Activated naive CD4-positive, alpha-beta T cell treated with anti-CD3 and anti-CD28 coated beads, Interleukin-2, amount 50 U/mL, for 24 hours (primary cell): ENCODE measurements around the gene GINS2.

Source experiments
- H3K27ac Mint-ChIP-seq: one replicate; pipeline ENCODE4 v1.8.0; 2021; ENCODE audit warnings: mild to moderate bottlenecking, mixed read lengths
- H3K27me3 Mint-ChIP-seq: one replicate; pipeline ENCODE4 v1.8.0; 2021; ENCODE audit warnings: mixed read lengths
- H3K36me3 Mint-ChIP-seq: one replicate; pipeline ENCODE4 v1.8.0; 2021; ENCODE audit warnings: mixed read lengths
- H3K4me1 Mint-ChIP-seq: one replicate; pipeline ENCODE4 v1.8.0; 2021; ENCODE audit warnings: mixed read lengths
- H3K4me3 Mint-ChIP-seq: one replicate; pipeline ENCODE4 v1.8.0; 2021; ENCODE audit warnings: mild to moderate bottlenecking, mixed read lengths
- H3K9me3 Mint-ChIP-seq: one replicate; pipeline ENCODE4 v1.8.0; 2021; ENCODE audit warnings: mixed read lengths

GINS2 gene

DNA sequence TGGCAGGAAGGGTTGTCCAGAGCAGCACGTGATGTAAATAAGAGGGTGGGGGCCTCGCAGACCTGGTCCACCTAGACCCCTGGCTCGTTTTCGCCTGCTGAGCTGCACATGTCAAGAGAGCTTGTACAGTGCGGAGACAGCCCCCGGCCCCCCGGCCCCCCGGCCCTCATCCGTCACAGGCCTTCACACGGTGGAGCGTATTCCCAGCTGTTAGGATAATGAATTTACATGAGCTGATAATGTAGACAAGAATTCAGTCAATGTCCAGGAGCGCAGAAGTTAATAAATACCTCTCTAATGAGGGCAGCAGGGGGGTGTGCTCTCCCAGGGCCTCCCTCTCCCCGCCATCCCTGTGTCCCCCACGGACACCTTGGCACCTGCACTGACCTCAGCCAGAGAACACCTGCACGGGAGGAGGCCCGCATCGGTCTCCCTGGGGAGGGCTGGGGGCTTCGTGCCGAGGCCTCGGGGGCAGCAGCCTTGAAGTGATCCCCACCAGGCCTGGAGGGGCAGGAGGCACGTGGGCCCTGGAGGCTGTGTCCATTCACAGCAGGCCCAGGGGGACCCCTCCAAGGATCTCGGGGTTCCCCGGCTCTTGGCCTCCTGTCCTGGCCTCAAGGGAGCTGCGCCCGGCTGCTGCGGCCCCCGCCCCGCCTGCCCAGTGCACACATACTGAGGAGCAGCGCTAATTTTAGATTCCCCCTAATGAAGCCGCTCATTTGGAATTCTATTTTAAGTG lies 61.1 kb downstream of the GINS2 start:
- no peak overlapping the region for H3K27ac Mint-ChIP-seq
- H3K4me1 Mint-ChIP-seq: peaks cover 10% of the 10 kb centered on the region

DNA sequence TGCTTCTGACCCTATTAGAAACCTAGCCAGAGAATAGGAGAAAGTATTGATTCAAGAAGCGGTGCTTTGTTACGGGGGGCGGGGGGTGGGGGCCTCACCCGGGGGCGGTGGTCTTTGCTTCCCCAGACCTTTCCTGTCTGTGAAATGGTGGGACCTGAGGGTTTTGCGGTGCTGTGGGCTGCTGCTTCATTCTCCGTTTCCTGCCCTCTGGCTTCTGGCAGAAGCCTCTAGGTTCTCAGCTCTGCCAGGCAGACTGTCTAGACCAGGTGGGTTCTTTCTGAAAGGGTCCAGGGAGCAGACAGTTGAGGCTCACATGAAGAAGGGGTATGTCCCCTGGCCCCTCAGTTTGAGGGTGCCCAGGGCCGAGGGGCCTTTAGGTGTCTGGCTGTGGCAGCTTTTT lies 61.7 kb downstream of the GINS2 start:
- H3K4me3 Mint-ChIP-seq: no peak overlapping the region
- no peak overlapping the region for H3K27ac Mint-ChIP-seq

More for the DNA sequence above, 61.1 kb downstream of the GINS2 start:
- Mint-ChIP-seq H3K27me3 (no peaks in the 10 kb centered on the region), H3K9me3 (no peaks in the 10 kb centered on the region), H3K36me3 (peaks cover 3% of the 10 kb centered on the region), H3K4me3 (no peak overlapping the region)

More for the DNA sequence above, 61.7 kb downstream of the GINS2 start:
- no peaks in the 10 kb centered on the region for H3K27me3 Mint-ChIP-seq
- H3K9me3 Mint-ChIP-seq: no peaks in the 10 kb centered on the region
- H3K36me3 Mint-ChIP-seq: peaks cover 3% of the 10 kb centered on the region
- H3K4me1 Mint-ChIP-seq: peaks cover 15% of the 10 kb centered on the region
